Skeletal muscle satellite cell (primary cell): ENCODE results near the gene LYRM1.
"Not testable (repeated sequence)": the region's sequence is repeated elsewhere in the genome, so short reads cannot be mapped to it uniquely, and the experiment has no call there.

Experiments used
- H3K27me3 ChIP-seq: 2 replicates; pipeline ENCODE4 v1.7.0; 2013; ENCODE audit warnings: low read length; ENCODE audit not compliant: control insufficient read depth, insufficient read depth
- H3K36me3 ChIP-seq: 2 replicates; pipeline ENCODE4 v1.7.0; 2013; ENCODE audit warnings: mild to moderate bottlenecking, control low read depth, low read length; ENCODE audit not compliant: insufficient read depth
- H3K4me1 ChIP-seq: 2 replicates; pipeline ENCODE4 v1.7.0; 2013; ENCODE audit warnings: low read length; ENCODE audit not compliant: control insufficient read depth, insufficient read depth
- H3K4me2 ChIP-seq: 2 replicates; pipeline ENCODE4 v1.7.0; 2013; ENCODE audit warnings: mild to moderate bottlenecking, low read length
- H3K4me3 ChIP-seq: 2 replicates; pipeline ENCODE4 v1.7.0; 2013; ENCODE audit warnings: low read length
- H3K9ac ChIP-seq: 2 replicates; pipeline ENCODE4 v1.7.0; 2013; ENCODE audit warnings: mild to moderate bottlenecking, low read depth, low read length, moderate library complexity
- H3K9me3 ChIP-seq: replicated peaks from 2 replicates; pipeline ENCODE4 v1.7.0; 2013; ENCODE audit warnings: mild to moderate bottlenecking, control low read depth, low read length

LYRM1 gene

GRCh38 chr16:20960899-20961298 lies 60.3 kb downstream of the LYRM1 start:
- Histone ChIP-seq H3K4me1 (no peaks in the 10 kb centered on the region), H3K9me3 (no peaks in the 10 kb centered on the region), H3K36me3 (no peaks in the 10 kb centered on the region), H3K9ac (no peak overlapping the region), H3K27me3 (peaks cover 8% of the 10 kb centered on the region), H3K4me3 (no peak overlapping the region), H3K4me2 (no peak overlapping the region)

- H3K27me3 ChIP-seq, result peaks cover 10% of the 10 kb centered on the region
- H3K4me1 ChIP-seq, result no peaks in the 10 kb centered on the region
- no peak overlapping the region for H3K4me2 ChIP-seq
- no peak overlapping the region for H3K9ac ChIP-seq
- no peaks in the 10 kb centered on the region for H3K36me3 ChIP-seq
- no peaks in the 10 kb centered on the region for H3K9me3 ChIP-seq
- no peak overlapping the region for H3K4me3 ChIP-seq
These were observed 68.2 kb downstream of the LYRM1 start for GRCh38 chr16:20968765-20969164.

GRCh38 chr16:20969386-20969785 lies 68.8 kb downstream of the LYRM1 start:
- Histone ChIP-seq H3K36me3 (no peaks in the 10 kb centered on the region), H3K4me2 (no peak overlapping the region), H3K9ac (no peak overlapping the region), H3K4me1 (no peaks in the 10 kb centered on the region), H3K27me3 (peaks cover 4% of the 10 kb centered on the region), H3K9me3 (no peaks in the 10 kb centered on the region), H3K4me3 (no peak overlapping the region)

- peaks cover 3% of the 10 kb centered on the region for H3K27me3 ChIP-seq
- no peak overlapping the region for H3K4me2 ChIP-seq
- no peak overlapping the region for H3K9ac ChIP-seq
- H3K36me3 ChIP-seq, result no peaks in the 10 kb centered on the region
- no peaks in the 10 kb centered on the region for H3K4me1 ChIP-seq
- H3K9me3 ChIP-seq, result no peaks in the 10 kb centered on the region
- no peak overlapping the region for H3K4me3 ChIP-seq
These were observed 70.8 kb downstream of the LYRM1 start for GRCh38 chr16:20971401-20971800.

GRCh38 chr16:20973201-20973600 lies 72.6 kb downstream of the LYRM1 start:
- H3K9me3 ChIP-seq, result not testable (repeated sequence)

More at GRCh38 chr16:20973201-20973600, 72.6 kb downstream of the LYRM1 start:
- H3K4me2 ChIP-seq, H3K4me3 ChIP-seq, H3K9ac ChIP-seq, H3K27me3 ChIP-seq, H3K4me1 ChIP-seq, H3K36me3 ChIP-seq: not testable (repeated sequence)
